Activated T-cell treated with anti-CD3 and anti-CD28 coated beads for 1 hour (primary cell): Measurements from ENCODE around the gene STK4.
"Not testable (repeated sequence)": the region's sequence is repeated elsewhere in the genome, so short reads cannot be mapped to it uniquely, and the experiment has no call there.

Source experiments
- DNase-seq: peaks from one replicate; pipeline ENCODE4 v3.0.0-alpha.2; 2020; ENCODE audit warnings: low read depth

The STK4 gene

GRCh38 chr20:45053430-45054351 lies 87.4 kb downstream of the STK4 start:
- no peak for DNase-seq

GRCh38 chr20:45055056-45055455 lies 88.7 kb downstream of the STK4 start:
- no peak for DNase-seq

- DNase-seq, result no peak
Observed at GRCh38 chr20:45056473-45057173, 90.3 kb downstream of the STK4 start.

GRCh38 chr20:45058168-45058850 lies 92.0 kb downstream of the STK4 start:
- no peak for DNase-seq

DNA sequence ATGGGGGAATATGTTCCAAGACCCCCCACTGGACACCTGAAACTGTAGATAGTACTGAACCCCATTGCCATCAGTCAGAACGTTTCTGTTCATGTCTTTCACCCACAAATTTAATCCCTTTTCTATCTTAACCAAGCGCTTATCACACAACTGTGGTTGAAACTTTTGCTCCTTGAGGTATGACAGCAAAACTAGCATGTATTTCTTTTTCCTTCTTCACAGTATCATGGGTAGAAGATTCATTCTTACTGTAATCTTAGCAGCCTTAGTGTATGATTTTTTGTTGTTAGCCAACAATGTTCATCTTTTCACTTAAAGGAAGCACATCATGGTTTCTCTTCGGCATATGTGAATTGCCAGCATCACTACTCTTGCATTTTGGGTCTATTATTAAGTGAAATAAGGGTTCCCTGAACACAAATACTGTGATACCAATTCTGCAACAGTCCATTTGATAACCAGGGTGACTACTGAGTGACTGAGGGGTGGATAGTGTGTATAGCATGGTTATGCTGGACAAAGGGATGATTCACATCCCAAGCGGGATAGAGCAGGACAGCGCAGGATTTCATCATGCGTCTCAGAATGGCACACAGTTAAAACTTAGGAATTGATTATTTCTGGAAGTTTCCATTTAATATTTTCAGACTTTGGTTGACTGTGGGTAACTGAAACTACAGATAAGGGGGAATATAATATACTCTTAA lies 92.9 kb downstream of the STK4 start:
- DNase-seq, result no peak

DNA sequence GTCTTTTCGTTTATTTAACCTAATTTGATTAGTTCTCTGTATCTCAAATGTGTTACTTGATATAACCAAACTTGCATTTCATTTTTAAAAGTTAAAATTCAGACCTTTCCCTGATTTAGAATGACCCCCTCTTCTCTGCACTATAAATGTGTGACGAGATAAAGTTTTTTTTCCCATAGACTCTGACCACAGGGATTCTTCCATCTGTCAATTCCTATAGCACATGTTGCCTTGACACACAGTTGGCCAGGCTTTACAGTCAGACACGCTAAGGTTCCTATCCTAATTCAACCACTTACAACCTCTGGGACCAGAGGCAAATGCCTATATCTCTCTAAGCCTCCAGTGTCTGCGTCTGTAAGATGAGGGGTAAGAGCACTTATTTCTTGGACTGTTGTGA lies 94.0 kb downstream of the STK4 start:
- DNase-seq, result no peak

DNA sequence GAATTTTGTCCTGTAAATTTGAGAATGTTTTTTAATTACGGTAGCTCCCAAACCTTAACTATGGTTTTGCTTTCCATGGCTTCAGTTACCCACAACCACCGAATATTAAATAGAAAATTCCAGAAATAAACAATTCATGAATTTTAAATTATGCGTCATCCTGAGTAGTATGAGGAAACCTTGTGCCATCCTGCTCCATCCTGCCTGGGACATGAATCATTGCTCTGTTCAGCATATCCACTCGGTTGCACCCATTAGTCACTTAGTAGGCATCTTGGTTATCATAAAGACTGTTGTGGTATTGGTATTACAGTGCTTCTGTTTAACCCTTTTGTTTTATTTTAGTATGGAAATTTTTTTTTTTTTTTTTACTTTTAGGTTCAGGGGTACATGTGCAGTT lies 94.9 kb downstream of the STK4 start:
- no peak for DNase-seq

GRCh38 chr20:45063107-45063506 lies 96.8 kb downstream of the STK4 start:
- not testable (repeated sequence) for DNase-seq

GRCh38 chr20:45064812-45065211 lies 98.5 kb downstream of the STK4 start:
- DNase-seq, result no peak

GRCh38 chr20:45066372-45066771 lies 100.1 kb downstream of the STK4 start:
- no peak for DNase-seq

DNA sequence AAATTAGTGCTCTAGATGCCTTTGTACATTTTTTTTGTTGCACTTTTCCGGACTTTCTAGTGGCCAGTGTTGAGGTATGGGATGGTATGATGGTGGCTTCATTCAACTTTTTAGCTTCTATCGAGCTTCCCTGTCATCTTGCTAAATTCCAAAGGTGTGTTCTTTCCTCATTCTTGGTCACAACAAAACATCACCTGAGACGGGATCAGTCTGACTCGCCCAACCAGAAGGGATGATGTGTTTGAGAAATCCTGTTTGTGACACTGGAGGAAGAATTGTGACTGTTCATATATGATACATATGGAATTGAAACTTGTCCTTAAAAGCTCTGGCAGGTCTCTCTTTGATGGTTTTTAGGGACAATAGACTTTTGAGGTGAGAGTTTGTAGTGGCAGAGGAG lies 100.8 kb downstream of the STK4 start:
- no peak for DNase-seq

DNA sequence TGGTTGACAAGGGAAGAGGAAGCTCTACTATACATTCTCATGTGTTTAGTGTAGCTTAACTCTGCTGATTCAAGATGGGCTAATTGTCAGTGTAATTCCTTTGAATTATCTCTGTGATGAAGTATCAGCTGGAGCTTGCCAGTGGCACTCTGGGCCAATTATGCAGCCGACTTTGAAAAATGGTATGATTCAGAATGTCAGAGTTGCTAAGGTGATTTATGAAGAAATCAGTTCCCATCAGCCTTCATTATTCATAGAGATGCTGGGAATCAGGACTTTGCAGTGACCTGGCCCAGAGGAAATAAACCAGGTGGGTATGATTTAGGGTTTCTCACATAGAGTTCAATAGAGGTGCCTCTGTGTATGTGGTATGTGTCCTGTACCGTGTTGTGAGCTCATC lies 101.2 kb downstream of the STK4 start:
- DNase-seq, result no peak

- no peak for DNase-seq
Observed at GRCh38 chr20:45069261-45069660, 102.9 kb downstream of the STK4 start.

DNA sequence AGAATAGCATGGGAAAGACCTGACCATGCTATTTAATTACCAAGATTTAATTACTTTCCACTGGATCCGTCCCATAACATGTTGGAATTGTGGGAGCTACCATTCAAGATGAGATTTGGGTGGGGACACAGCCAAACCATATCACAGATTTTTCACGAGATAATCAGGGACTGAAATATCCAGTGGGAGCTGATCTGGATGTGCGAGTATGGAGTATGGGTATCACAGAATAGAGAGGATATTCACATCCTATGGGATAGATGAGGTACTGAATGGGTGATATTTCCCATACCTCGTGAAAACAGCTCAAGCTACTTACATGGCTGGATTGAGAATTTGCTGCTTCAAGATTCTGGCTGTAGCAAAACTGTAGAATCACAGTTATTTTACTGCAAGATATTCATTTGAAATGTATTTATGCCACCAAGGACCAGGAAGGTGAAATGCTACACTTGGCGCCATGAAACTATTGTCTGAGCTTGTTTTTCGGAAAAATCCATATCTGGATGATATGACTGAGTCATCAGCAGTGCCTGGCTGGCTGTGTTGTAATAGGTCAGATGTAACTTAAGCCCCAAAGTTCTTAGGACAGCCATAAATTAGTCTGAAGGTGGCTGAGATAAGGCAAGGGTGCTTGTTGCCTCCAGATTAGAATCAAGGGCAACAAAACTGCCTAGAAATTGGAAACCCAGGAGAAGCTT lies 104.8 kb downstream of the STK4 start:
- DNase-seq, result no peak

DNA sequence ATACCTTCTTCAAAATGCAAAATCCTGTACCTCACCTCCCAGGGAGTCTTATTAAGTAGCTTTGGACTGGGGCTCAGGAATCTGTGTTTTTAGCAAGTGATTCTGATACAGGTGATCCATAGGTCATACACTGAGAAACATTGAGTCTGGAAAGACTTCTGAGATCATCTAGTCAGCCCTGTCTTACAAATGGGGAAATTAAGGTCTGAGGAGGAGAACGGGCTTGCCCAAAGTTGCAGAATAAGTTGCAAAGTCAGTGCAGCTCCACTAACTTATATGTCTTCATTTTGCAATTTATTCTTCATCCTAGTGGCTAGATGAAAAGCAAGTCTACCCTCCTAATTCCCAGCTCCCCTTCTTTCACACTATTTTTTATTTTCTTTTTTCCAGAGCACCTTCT lies 105.8 kb downstream of the STK4 start:
- DNase-seq, result no peak

DNA sequence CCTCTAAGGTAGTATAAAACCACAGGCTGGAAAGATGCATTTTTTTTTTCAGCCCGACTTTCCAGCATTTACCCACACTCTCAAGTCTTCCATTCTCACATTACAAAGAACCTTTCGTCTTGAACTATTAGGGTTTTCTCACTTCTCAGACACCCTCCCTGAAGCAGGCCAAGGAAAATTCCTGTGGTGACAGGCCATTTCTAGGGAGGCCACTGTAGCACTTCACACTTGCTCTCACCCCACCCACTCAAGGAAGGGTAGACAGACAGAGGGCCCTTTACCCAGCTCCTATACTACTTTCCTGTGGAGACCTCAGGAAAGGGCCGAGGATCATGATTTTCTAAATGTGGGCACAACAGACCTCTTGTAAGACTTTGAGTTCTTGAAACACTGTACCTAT lies 106.9 kb downstream of the STK4 start:
- DNase-seq, result no peak

- DNase-seq, result no peak
Observed at GRCh38 chr20:45077559-45077958, 111.2 kb downstream of the STK4 start.

- DNase-seq, result no peak
Observed at GRCh38 chr20:45080867-45081624, 114.7 kb downstream of the STK4 start.

DNA sequence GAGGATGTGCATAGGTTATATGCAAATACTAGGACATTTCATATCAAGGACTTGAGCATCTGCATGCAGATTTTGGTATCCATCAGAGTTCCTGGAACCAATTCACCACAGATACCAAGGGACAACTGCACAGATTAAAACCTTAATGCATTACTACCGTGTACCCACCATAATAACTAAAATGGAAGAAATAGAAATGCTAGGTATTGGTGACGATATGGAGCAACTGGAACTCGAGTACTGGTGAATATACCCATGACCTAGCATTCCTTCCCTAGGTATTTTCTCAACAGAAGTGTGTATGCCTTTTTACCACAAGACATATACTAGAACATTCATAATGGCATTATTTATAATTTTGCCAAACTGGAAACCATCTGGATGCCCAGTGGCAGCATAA lies 116.2 kb downstream of the STK4 start:
- DNase-seq, result no peak

GRCh38 chr20:45083127-45083526 lies 116.8 kb downstream of the STK4 start:
- no peak for DNase-seq

DNA sequence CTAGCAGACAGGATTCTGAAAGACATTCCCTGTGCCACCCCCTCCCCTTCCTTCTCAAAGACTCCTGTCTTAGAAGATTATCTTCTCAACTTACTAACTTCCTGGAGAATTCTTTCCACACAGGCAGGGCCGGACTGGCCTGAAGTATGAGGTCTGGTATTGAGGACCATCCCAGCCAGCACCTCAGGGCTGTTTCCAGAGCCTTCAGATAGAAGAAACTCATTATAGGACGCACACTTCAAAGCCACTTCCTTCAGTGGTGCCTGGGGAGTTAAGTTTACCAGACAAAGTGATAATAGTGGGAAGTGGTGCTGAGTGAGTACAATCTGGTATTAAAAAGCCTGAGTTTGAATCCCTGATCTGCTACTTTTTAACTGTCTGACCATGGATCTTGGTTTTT lies 119.0 kb downstream of the STK4 start:
- no peak for DNase-seq
